Heart left ventricle (tissue), 16 donors: ENCODE results near the gene ZSCAN26. TPM values are rescaled to one million over a fixed set of nuclear protein-coding genes. Genes with fewer than 3 reads are reported as not detected.

Experiments
- ATAC-seq, 4 donors: fragments of 200-7000 bp; cut with Tn5 transposase; one replicate each; pipeline ENCODE4 v1.9.1; 2020 to 2022; ENCODE audit warnings: moderate library complexity in 4 of 4, mild to moderate bottlenecking in 3 of 4, moderate number of reproducible peaks in 1 of 4
- DNase-seq, 5 donors: peaks; one replicate each; pipeline ENCODE4 v3.0.0-alpha.2; 2020
- H3K27ac ChIP-seq, 12 donors: fragments of 200-600 bp; sonication (generic) in 4 of 12; one replicate each; pipeline versions ENCODE4 v1.5.0 to v1.8.0; 2016 to 2022; ENCODE audit warnings: mild to moderate bottlenecking in 2 of 12
- H3K27me3 ChIP-seq, 9 donors: fragments of 200-600 bp; sonication (generic) in 2 of 9; one replicate each; pipeline versions ENCODE4 v1.5.1 to v1.8.0; 2016 to 2022; ENCODE audit warnings: mild to moderate bottlenecking in 3 of 9
- H3K36me3 ChIP-seq, 9 donors: fragments of 200-600 bp; sonication (generic) in 2 of 9; one replicate each; pipeline versions ENCODE4 v1.5.0 to v1.8.0; 2018 to 2022; ENCODE audit warnings: mild to moderate bottlenecking in 2 of 9
- H3K4me1 ChIP-seq, 12 donors: fragments of 200-600 bp; sonication (generic) in 4 of 12; one replicate each; pipeline versions ENCODE4 v1.5.0 to v1.8.0; 2016 to 2022; ENCODE audit warnings: mild to moderate bottlenecking in 3 of 12
- H3K4me3 ChIP-seq, 12 donors: fragments of 200-600 bp; sonication (generic) in 4 of 12; one replicate each; pipeline versions ENCODE4 v1.5.0 to v1.8.0; 2017 to 2022; ENCODE audit warnings: mild to moderate bottlenecking in 9 of 12, moderate library complexity in 4 of 12
- H3K9me3 ChIP-seq, 12 donors: fragments of 200-600 bp; sonication (generic) in 4 of 12; one replicate each; pipeline versions ENCODE4 v1.5.0 to v1.8.0; 2016 to 2022; ENCODE audit warnings: mild to moderate bottlenecking in 1 of 12
- CTCF ChIP-seq, 12 donors: fragments of 200-600 bp; sonication (generic) in 4 of 12; IDR thresholded peaks; one replicate each; pipeline versions ENCODE4 v1.5.0 to v1.8.0; 2018 to 2022; ENCODE audit warnings: antibody characterized with exemption in 12 of 12, mild to moderate bottlenecking in 5 of 12
- POLR2A ChIP-seq, 2 donors: fragments of 450-650 bp; IDR thresholded peaks; one replicate each; pipeline ENCODE4 v1.6.1; 2017; ENCODE audit warnings: antibody characterized with exemption in 2 of 2, mild to moderate bottlenecking in 2 of 2, moderate library complexity in 2 of 2
- WGBS, 4 donors: extraction: QIAGEN DNeasy Blood & Tissue Kit in 2 of 4; methylation state at CpG; one replicate each; pipeline versions ENCODE4 v1.1.5 to v1.1.7; 2013 to 2018; 5-methylcytosine and 5-hydroxymethylcytosine counted together
- intact Hi-C, 10 donors: fragments of 100-400 bp; cut with DNase I; formaldehyde crosslinking; loops; one replicate each; pipeline versions ENCODE4 v1.11.1 to v1.14.2; 2022
- polyA plus RNA-seq, 2 donors: library from polyadenylated mRNA; stranded (reverse); fragments of 200-250 nt; gene quantifications; one replicate each; pipeline ENCODE4 v1.2.3, GENCODE V29; 2013
- total RNA-seq, 9 donors: library from RNA; depleted of rRNA in 2 of 9; stranded (reverse); fragments of >200 nt in 2 of 9; fragmentation: NEBNext Ultra II Directional in 3 of 9; extraction: Animal tissue kit (Norgen Biotek cat#: 25700) in 3 of 9; gene quantifications; one replicate each; pipeline versions ENCODE4 v1.1.0 to v1.2.4, GENCODE V29; 2016 to 2023
- donor health status: ischemic (EF 13 %, LVEDD 7.1; RV severe dilation, severe dysfunction).
- donor health status: healthy with polysubstance abuse.
- donor health status: DM: no; HTN: yes; CAD: no.
- donor health status: DM: no; HTN: no; CAD: no.
- donor health status: ischemic (EF 25% LVEDD 6.9; RV normal size, moderate dysfunction).
- donor health status: ischemic (EF 25% LVEDD 5.7; RV mildly dilated, moderate dysfunction).
- donor health status: healthy.
- donor health status: DM: yes; HTN: yes; CAD: no.
- donor health status: ischemic (EF 35%, LVEDD 5.7; RV mildly dilated, moderate dysfunction).
- donor health status: nonischemic (EF 11% LVEDD 7.7; RV severe dilation, severe dysfunction).
- donor health status: DM: yes; HTN: yes; CAD: no.
- donor health status: PGD.
- donor health status: ischemic (EF 29% LVEDD 5.4; RV normal size, mild dysfunction).
- donor health status: nonischemic (EF 23%, LVEDD 6.1; RV moderate dilation, normal function).

ZSCAN26 gene
- total and polyA plus RNA-seq, 11 donors = 8.1 to 16.4 (median 12.2) TPM

GRCh38 chr6:28250747-28251146, 16.2 kb upstream of the ZSCAN26 start:
- peak overlapping the region in 10 of 12 donors; percentile 59 to 87 (median 78) for H3K4me3 ChIP-seq
- peaks cover 0 to 41% (median 36%) of the 10 kb centered on the region in 9 donors for H3K36me3 ChIP-seq
- H3K27ac ChIP-seq = no peak overlapping the region
- DNase-seq = no peak
- no peaks in the 10 kb centered on the region for H3K9me3 ChIP-seq
- no peak for TF ChIP-seq POLR2A (IDR thresholded peaks at IDR 0.05)
- no peak for TF ChIP-seq CTCF (IDR thresholded peaks at IDR 0.05)
- 67 to 91% (median 76%) methylated on average over 2 of the region's 2 CpGs for WGBS, 4 donors
- intact Hi-C loops = loop anchor here in 5 of 10 donors (5.0 to 10.0 kb wide), 4 partner anchors 33 to 116 kb away; partner anchors contain the start of gene ZSCAN31 (in 1 of the 5)
- no peaks in the 10 kb centered on the region for H3K27me3 ChIP-seq
- peaks cover 6 to 32% (median 15%) of the 10 kb centered on the region in 12 donors for H3K4me1 ChIP-seq
- ATAC-seq = no peak

GRCh38 chr6:28251661-28252008, 15.3 kb upstream of the ZSCAN26 start:
- H3K36me3 ChIP-seq = peaks cover 0 to 32% (median 28%) of the 10 kb centered on the region in 9 donors
- peaks cover 6 to 32% (median 15%) of the 10 kb centered on the region in 12 donors for H3K4me1 ChIP-seq
- peak overlapping the region in 8 of 12 donors; percentile 9 to 83 (median 62) for H3K27ac ChIP-seq
- no peaks in the 10 kb centered on the region for H3K27me3 ChIP-seq
- H3K9me3 ChIP-seq = no peaks in the 10 kb centered on the region
- intact Hi-C loops = loop anchor here in 6 of 10 donors (2.0 to 10.0 kb wide), 6 partner anchors 27 to 117 kb away; partner anchors contain the start of genes ZSCAN31 (in 1 of the 6) and ZSCAN9 (in 1 of the 6)
- TF ChIP-seq POLR2A (IDR thresholded peaks at IDR 0.05) (no peak), CTCF (IDR thresholded peaks at IDR 0.05) (no peak)
- H3K4me3 ChIP-seq = peak overlapping the region; percentile 54 to 87 (median 78)
- ATAC-seq = peak; percentile 32 to 46 (median 44)
- DNase-seq = peak in 1 of 5 donors; percentile 55
- 0 to 1% (median 1%) methylated on average over 7 to 25 of the region's 25 CpGs for WGBS, 4 donors

- TF ChIP-seq POLR2A (IDR thresholded peaks at IDR 0.05) = no peak
Measured at GRCh38 chr6:28252009-28252975, 14.7 kb upstream of the ZSCAN26 start, which contains the start of gene ZKSCAN4. ZKSCAN4 (minus strand) TSS chr6:28252269; CDS start chr6:28251980, 289 bp downstream.

GRCh38 chr6:28254121-28254519, 12.8 kb upstream of the ZSCAN26 start:
- DNase-seq (no peak), ATAC-seq (no peak)
- Histone ChIP-seq H3K36me3 (peaks cover 0 to 7% (median 3%) of the 10 kb centered on the region in 9 donors), H3K4me1 (peaks cover 6 to 38% (median 15%) of the 10 kb centered on the region in 12 donors), H3K4me3 (no peak overlapping the region), H3K27ac (peak overlapping the region in 1 of 12 donors; percentile 83), H3K9me3 (peaks cover 0 to under 1% (median 0%) of the 10 kb centered on the region in 12 donors), H3K27me3 (no peaks in the 10 kb centered on the region)
- no peak for TF ChIP-seq POLR2A (IDR thresholded peaks at IDR 0.05)
- TF ChIP-seq CTCF (IDR thresholded peaks at IDR 0.05) = no peak
- 83 to 92% (median 85%) methylated on average over 1 of the region's 1 CpG for WGBS, 4 donors
- intact Hi-C loops = loop anchor here in 5 of 10 donors (5.0 to 10.0 kb wide), 4 partner anchors 37 to 119 kb away; partner anchors contain the start of gene ZSCAN31 (in 1 of the 5)

More at GRCh38 chr6:28252009-28252975, 14.7 kb upstream of the ZSCAN26 start, which contains the start of gene ZKSCAN4:
- peak; percentile 96 to 99 (median 98) for ATAC-seq
- Histone ChIP-seq H3K27me3 (no peaks in the 10 kb centered on the region), H3K4me1 (peaks cover 6 to 32% (median 15%) of the 10 kb centered on the region in 12 donors), H3K4me3 (peak within 1 kb of the TSS; percentile 54 to 87 (median 78)), H3K9me3 (no peaks in the 10 kb centered on the region), H3K27ac (peak within 1 kb of the TSS in 11 of 12 donors; percentile 9 to 83 (median 58)), H3K36me3 (peaks cover 0 to 26% (median 21%) of the 10 kb centered on the region in 9 donors)
- 5 to 7% (median 5%) methylated on average over 12 to 14 of the region's 14 CpGs for WGBS, 4 donors
- intact Hi-C loops = loop anchor here in 6 of 10 donors (2.0 to 10.0 kb wide), 6 partner anchors 27 to 117 kb away; partner anchors contain the start of genes ZSCAN31 (in 1 of the 6) and ZSCAN9 (in 1 of the 6)
- DNase-seq = peak; percentile 72 to 90 (median 84)
